ENCODE measurements around the gene ID3.
A peak's percentile ranks its signal among the peaks of the same experiment; 100 is the strongest.

ID3 gene

GRCh38 chr1:23577056-23578004, 18.0 kb upstream of the ID3 start:
- H3K4me3 ChIP-seq (ENCODE audit: low read depth, low read length): no peak overlapping the region
- in situ Hi-C loops (cut with HindIII; ENCODE audit: low sequenced_read_pairs): no loop called here

GRCh38 chr1:23576338-23577055, 17.2 kb upstream of the ID3 start:
- TF ChIP-seq CTCF (IDR thresholded peaks at IDR 0.05; ENCODE audit: low read depth, low read length, missing control alignments): no peak
- DNase-seq (ENCODE audit: low read depth): no peak
- no peak overlapping the region for H3K4me3 ChIP-seq (ENCODE audit: low read depth, low read length)
- in situ Hi-C loops (cut with HindIII; ENCODE audit: low sequenced_read_pairs): no loop called here

More at GRCh38 chr1:23577056-23578004, 18.0 kb upstream of the ID3 start:
- TF ChIP-seq CTCF (IDR thresholded peaks at IDR 0.05; ENCODE audit: low read depth, low read length, missing control alignments): no peak
- DNase-seq (ENCODE audit: low read depth): peak; percentile 75

GRCh38 chr1:23575226-23575810, 16.0 kb upstream of the ID3 start:
- DNase-seq (ENCODE audit: low read depth): no peak
- H3K4me3 ChIP-seq (ENCODE audit: low read depth, low read length): no peak overlapping the region
- TF ChIP-seq CTCF (IDR thresholded peaks at IDR 0.05; ENCODE audit: low read depth, low read length, missing control alignments): no peak
- in situ Hi-C loops (cut with HindIII; ENCODE audit: low sequenced_read_pairs): no loop called here

GRCh38 chr1:23574265-23574754, 15.0 kb upstream of the ID3 start:
- in situ Hi-C loops (cut with HindIII; ENCODE audit: low sequenced_read_pairs): no loop called here
- no peak for TF ChIP-seq CTCF (IDR thresholded peaks at IDR 0.05; ENCODE audit: low read depth, low read length, missing control alignments)
- no peak for DNase-seq (ENCODE audit: low read depth)
- H3K4me3 ChIP-seq (ENCODE audit: low read depth, low read length): no peak overlapping the region

- H3K4me3 ChIP-seq (ENCODE audit: low read depth, low read length): no peak overlapping the region
- TF ChIP-seq CTCF (IDR thresholded peaks at IDR 0.05; ENCODE audit: low read depth, low read length, missing control alignments): no peak
- in situ Hi-C loops (cut with HindIII; ENCODE audit: low sequenced_read_pairs): no loop called here
- no peak for DNase-seq (ENCODE audit: low read depth)
Measured at GRCh38 chr1:23573574-23574182, 14.4 kb upstream of the ID3 start.

- no peak for DNase-seq (ENCODE audit: low read depth)
- H3K4me3 ChIP-seq (ENCODE audit: low read depth, low read length): no peak overlapping the region
- TF ChIP-seq CTCF (IDR thresholded peaks at IDR 0.05; ENCODE audit: low read depth, low read length, missing control alignments): no peak
- in situ Hi-C loops (cut with HindIII; ENCODE audit: low sequenced_read_pairs): no loop called here
Measured at GRCh38 chr1:23571465-23571864, 12.2 kb upstream of the ID3 start.
